Measurements from ENCODE around the gene TBX10. TPM values are rescaled to one million over a fixed set of nuclear protein-coding genes. Genes with fewer than 3 reads are reported as not detected.
A peak's percentile ranks its signal among the peaks of the same experiment; 100 is the strongest.

The TBX10 gene
- total and polyA plus RNA-seq, 2 of the 8 experiments (the other 6 are each of a cell fraction or from before 2014, with no cell fraction given) = 0.09 TPM; not detected in 1

- Histone ChIP-seq H3K18ac (ENCODE audit: extremely low read depth, low read length) (peak overlapping the region; percentile 83), H3K9me3 (ENCODE audit: insufficient read depth in 2 of 2, low read depth in 1 of 2, low read length in 1 of 2) (no peaks in the 10 kb centered on the region), H3K4me1 (replicated peaks in 1 of 4; ENCODE audit: control insufficient read depth in 3 of 4, insufficient read depth in 4 of 4, low read length in 3 of 4) (peaks cover 0 to 29% (median 18%) of the 10 kb centered on the region in 4 experiments; a peak in 6 of 7 replicates), H3K27ac (ENCODE audit: low read depth, low read length) (peak overlapping the region; percentile 35; the same call in 1 of the 2 replicates), H2BK20ac (ENCODE audit: low read length) (no peak overlapping the region), H3K23me2 (ENCODE audit: low read depth, low read length) (peaks cover 2% of the 10 kb centered on the region; the same call in 1 of the 2 replicates), H2BK120ac (replicated peaks; ENCODE audit: low read depth, low read length) (no peak overlapping the region), H3K36me3 (ENCODE audit: control insufficient read depth in 2 of 4, insufficient read depth in 4 of 4, low read length in 3 of 4) (peaks cover 0 to 7% (median 0%) of the 10 kb centered on the region in 4 experiments; a peak in 1 of 8 replicates), H3K56ac (replicated peaks; ENCODE audit: insufficient read length, low read depth, low read length) (peak overlapping the region; percentile 39), H3K27me3 (replicated peaks in 1 of 4; ENCODE audit: control insufficient read depth in 3 of 4, extremely low read depth in 1 of 4, insufficient read depth in 3 of 4, low read length in 3 of 4) (no peaks in the 10 kb centered on the region; a peak in 1 of 7 replicates), H2BK5ac (ENCODE audit: low read depth, low read length) (peak overlapping the region; percentile 40; the same call in 1 of the 2 replicates), H3K14ac (ENCODE audit: insufficient read length) (no peak overlapping the region), H3K4ac (replicated peaks; ENCODE audit: insufficient read length, low read depth, low read length) (peak overlapping the region; percentile 73), H3K23ac (ENCODE audit: insufficient read length) (no peak overlapping the region), H3K9ac (replicated peaks in 1 of 4; ENCODE audit: extremely low read depth in 1 of 4, low read depth in 3 of 4, low read length in 3 of 4) (peak overlapping the region; percentile 37 to 71 (median 50); a peak in 6 of 7 replicates), H3K4me2 (ENCODE audit: insufficient read depth in 1 of 2, low read depth in 2 of 2, low read length in 2 of 2) (peak overlapping the region; percentile 37 to 83), H4K5ac (ENCODE audit: insufficient read length, low read depth, low read length) (no peak overlapping the region), H2AFZ (ENCODE audit: low read length) (no peak overlapping the region), H3K4me3 (ENCODE audit: extremely low read depth in 1 of 4, insufficient read depth in 2 of 4, low read depth in 3 of 4, low read length in 4 of 4) (peak overlapping the region; percentile 51 to 84 (median 78)), H2BK12ac (ENCODE audit: low read depth, low read length) (no peak overlapping the region; the same call in 1 of the 2 replicates), H3K79me2 (ENCODE audit: control insufficient read depth in 1 of 2, insufficient read depth in 2 of 2, low read length in 2 of 2) (no peaks in the 10 kb centered on the region), H2AK5ac (ENCODE audit: low read depth, low read length) (no peak overlapping the region; the same call in 1 of the 2 replicates), H3K79me1 (ENCODE audit: low read depth, low read length) (no peaks in the 10 kb centered on the region), H2BK15ac (ENCODE audit: low read length) (no peak overlapping the region), H4K91ac (replicated peaks; ENCODE audit: insufficient read length, low read length) (no peak overlapping the region), H4K20me1 (replicated peaks in 1 of 2; ENCODE audit: control insufficient read depth in 1 of 2, insufficient read depth in 2 of 2, low read length in 2 of 2) (no peaks in the 10 kb centered on the region), H4K8ac (ENCODE audit: extremely low read depth, insufficient read depth, low read length) (peak overlapping the region; percentile 66)
- DNase-seq (ENCODE audit: low read depth in 1 of 2, low spot score in 2 of 2) (peak; percentile 95 to 98), FAIRE-seq (no peak)
- WGBS, 2 experiments (ENCODE audit: extremely low coverage in 1 of 2, insufficient coverage in 1 of 2, insufficient read length in 1 of 2, insufficient replicate concordance in 2 of 2, low coverage in 1 of 2, low lambda C conversion rate in 2 of 2, missing lambda C conversion rate in 1 of 2) = 2% methylated on average over 33 of the region's 70 CpGs; no CpG with 5 or more reads in 1 of the 2 experiments
- POLR2A ChIA-PET (ENCODE audit: partially characterized antibody) = interaction anchor here (0.6 to 11.7 kb wide), 10 partner anchors 9 to 1733 kb away, joined by 3 to 194 read pairs (median 4); partner anchors contain the start of genes GSTP1 and TBX10
- CTCF ChIA-PET (ENCODE audit: partially characterized antibody) = interaction anchor here (0.6 to 10.1 kb wide), 23 partner anchors 9 to 171 kb away, joined by 3 to 117 read pairs (median 4); partner anchors contain the start of genes CABP2 and TBX10
- TF ChIP-seq BRCA1 (IDR thresholded peaks at IDR 0.05; ENCODE audit: low read depth, low read length) = no peak
- TF ChIP-seq, protein P1, sequence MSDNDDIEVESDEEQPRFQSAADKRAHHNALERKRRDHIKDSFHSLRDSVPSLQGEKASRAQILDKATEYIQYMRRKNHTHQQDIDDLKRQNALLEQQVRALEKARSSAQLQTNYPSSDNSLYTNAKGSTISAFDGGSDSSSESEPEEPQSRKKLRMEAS (IDR thresholded peaks at IDR 0.05) = peak; percentile 8; the same call in 1 of the 2 replicates
- TF ChIP-seq, protein P2, sequence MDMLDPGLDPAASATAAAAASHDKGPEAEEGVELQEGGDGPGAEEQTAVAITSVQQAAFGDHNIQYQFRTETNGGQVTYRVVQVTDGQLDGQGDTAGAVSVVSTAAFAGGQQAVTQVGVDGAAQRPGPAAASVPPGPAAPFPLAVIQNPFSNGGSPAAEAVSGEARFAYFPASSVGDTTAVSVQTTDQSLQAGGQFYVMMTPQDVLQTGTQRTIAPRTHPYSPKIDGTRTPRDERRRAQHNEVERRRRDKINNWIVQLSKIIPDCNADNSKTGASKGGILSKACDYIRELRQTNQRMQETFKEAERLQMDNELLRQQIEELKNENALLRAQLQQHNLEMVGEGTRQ (IDR thresholded peaks at IDR 0.05; ENCODE audit: low read length) = no peak
- TF ChIP-seq POLR2AphosphoS5 (IDR thresholded peaks at IDR 0.05; ENCODE audit: low read depth, low read length) = peak; percentile 76
- TF ChIP-seq TAF7 (optimal IDR thresholded peaks at IDR 0.05; ENCODE audit: borderline replicate concordance, low read depth, low read length) = no peak
- TF ChIP-seq PHF8 (conservative IDR thresholded peaks at IDR 0.05; ENCODE audit: low read depth, low read length) = peak; percentile 78
- no peak for TF ChIP-seq SAP30 (IDR thresholded peaks at IDR 0.05; ENCODE audit: insufficient read depth, insufficient replicate concordance, low read length)
- peak; percentile 34 for TF ChIP-seq CREB1 (IDR thresholded peaks at IDR 0.05)
- peak; percentile 14; the same call in 1 of the 2 replicates for TF ChIP-seq GABPA (IDR thresholded peaks at IDR 0.05; ENCODE audit: borderline replicate concordance, insufficient read depth, low read length)
Measured at GRCh38 chr11:67630228-67630942, 9.2 kb downstream of the TBX10 start.
